ENCODE measurements around the gene TXK. TPM values are rescaled to one million over a fixed set of nuclear protein-coding genes. Genes with fewer than 3 reads are reported as not detected.

TXK gene
- total RNA-seq, 1 experiment from 2014 or later: 1.7 TPM

- intact Hi-C loops (cut with micrococcal nuclease; ENCODE audit: unreplicated experiment): loop anchor here (1.0 to 2.0 kb wide), 2 partner anchors 9 to 63 kb away; partner anchors contain the start of genes CNGA1 and NIPAL1
These were observed 54.1 kb downstream of the TXK start for GRCh38 chr4:48079972-48080391.

DNA sequence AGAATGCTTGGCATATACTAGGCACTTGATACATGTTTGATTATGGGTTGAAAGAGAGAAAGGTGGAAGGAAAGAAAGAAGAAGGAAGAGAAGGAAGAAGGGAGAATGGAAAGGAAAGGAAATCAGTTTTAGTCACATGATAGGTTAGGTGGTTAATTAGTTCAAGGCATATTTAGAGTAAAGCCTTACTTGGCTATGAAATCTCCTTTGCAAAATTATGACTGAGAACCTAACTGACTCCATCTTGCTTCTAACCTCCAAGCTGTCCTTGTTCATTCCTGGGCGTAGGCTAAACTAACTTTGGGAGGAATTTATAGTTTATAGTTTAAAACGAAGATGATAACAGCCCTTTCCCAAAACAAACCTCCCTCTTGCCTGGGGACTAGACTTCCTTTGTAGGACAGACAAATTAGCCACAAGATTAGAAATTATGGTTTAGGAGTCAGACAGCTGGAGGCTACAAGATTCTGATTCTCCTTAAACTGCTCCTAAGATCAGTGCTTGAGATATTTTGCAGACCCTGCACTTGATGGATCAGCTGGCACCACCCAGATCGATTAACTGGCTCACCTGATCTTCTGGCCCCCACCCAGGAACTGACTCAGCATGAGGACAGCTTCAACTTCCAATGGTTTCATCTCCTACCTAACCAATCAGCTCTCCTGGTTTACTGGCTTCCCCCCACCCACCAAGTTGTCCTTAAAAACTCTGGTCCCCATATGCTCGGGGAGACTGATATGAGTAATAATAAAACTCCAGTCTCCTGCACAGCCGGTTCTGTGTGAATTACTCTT is 55.0 kb downstream of the TXK start:
- peaks cover 7% of the 10 kb centered on the region for H3K36me3 Mint-ChIP-seq (ENCODE audit: insufficient read depth, unreplicated experiment)
- TF ChIP-seq CTCF (IDR thresholded peaks at IDR 0.05; ENCODE audit: insufficient read depth in 1 of 2, low read depth in 1 of 2, low read length in 1 of 2, severe bottlenecking in 1 of 2, unreplicated experiment in 1 of 2): no peak
- Histone ChIP-seq H3K36me3 (ENCODE audit: control insufficient read depth, insufficient read depth, low read length) (no peaks in the 10 kb centered on the region), H3K9me3 (peaks cover 5% of the 10 kb centered on the region; the same call in 1 of the 2 replicates), H3K27me3 (replicated peaks; ENCODE audit: control insufficient read depth, insufficient read depth, low read length) (no peaks in the 10 kb centered on the region), H3K4me3 (ENCODE audit: low read depth, low read length) (no peak overlapping the region), H3K4me1 (peaks cover 59% of the 10 kb centered on the region)
- no peak for DNase-seq
- H3K4me3 Mint-ChIP-seq (ENCODE audit: unreplicated experiment): no peak overlapping the region
- peaks cover 15% of the 10 kb centered on the region for H3K9me3 Mint-ChIP-seq (ENCODE audit: unreplicated experiment)
- ChIA-PET CTCF (no interaction called here), POLR2A (no interaction called here)
- no peaks in the 10 kb centered on the region for H3K27me3 Mint-ChIP-seq (ENCODE audit: insufficient read depth, unreplicated experiment)
- peaks cover 51% of the 10 kb centered on the region for H3K4me1 Mint-ChIP-seq (ENCODE audit: low read depth, unreplicated experiment)
- intact Hi-C loops (cut with micrococcal nuclease; ENCODE audit: unreplicated experiment): no loop called here
- H3K27ac Mint-ChIP-seq (ENCODE audit: unreplicated experiment): peak overlapping the region; percentile 89
- BruUV-seq (replicated peaks): no TSS peak

More at GRCh38 chr4:48079972-48080391, 54.1 kb downstream of the TXK start:
- Histone ChIP-seq H3K36me3 (ENCODE audit: control insufficient read depth, insufficient read depth, low read length) (no peaks in the 10 kb centered on the region), H3K9me3 (peaks cover 5% of the 10 kb centered on the region; the same call in 1 of the 2 replicates), H3K27me3 (replicated peaks; ENCODE audit: control insufficient read depth, insufficient read depth, low read length) (no peaks in the 10 kb centered on the region), H3K4me1 (peaks cover 54% of the 10 kb centered on the region), H3K4me3 (ENCODE audit: low read depth, low read length) (no peak overlapping the region)
- BruUV-seq (replicated peaks): no TSS peak
- TF ChIP-seq CTCF (IDR thresholded peaks at IDR 0.05; ENCODE audit: insufficient read depth in 1 of 2, low read depth in 1 of 2, low read length in 1 of 2, severe bottlenecking in 1 of 2, unreplicated experiment in 1 of 2): no peak
- peaks cover 7% of the 10 kb centered on the region for H3K36me3 Mint-ChIP-seq (ENCODE audit: insufficient read depth, unreplicated experiment)
- ChIA-PET POLR2A (interaction anchor here (0.7 kb wide), 1 partner anchor 30 kb away, joined by 4 read pairs; no protein-coding TSS in a partner anchor), CTCF (no interaction called here)
- H3K27ac Mint-ChIP-seq (ENCODE audit: unreplicated experiment): peak overlapping the region; percentile 89
- peak overlapping the region; percentile 69 for H3K4me3 Mint-ChIP-seq (ENCODE audit: unreplicated experiment)
- peaks cover 42% of the 10 kb centered on the region for H3K4me1 Mint-ChIP-seq (ENCODE audit: low read depth, unreplicated experiment)
- DNase-seq: peak in 1 of 2 experiments; percentile 35
- peaks cover 15% of the 10 kb centered on the region for H3K9me3 Mint-ChIP-seq (ENCODE audit: unreplicated experiment)
- no peaks in the 10 kb centered on the region for H3K27me3 Mint-ChIP-seq (ENCODE audit: insufficient read depth, unreplicated experiment)

DNA sequence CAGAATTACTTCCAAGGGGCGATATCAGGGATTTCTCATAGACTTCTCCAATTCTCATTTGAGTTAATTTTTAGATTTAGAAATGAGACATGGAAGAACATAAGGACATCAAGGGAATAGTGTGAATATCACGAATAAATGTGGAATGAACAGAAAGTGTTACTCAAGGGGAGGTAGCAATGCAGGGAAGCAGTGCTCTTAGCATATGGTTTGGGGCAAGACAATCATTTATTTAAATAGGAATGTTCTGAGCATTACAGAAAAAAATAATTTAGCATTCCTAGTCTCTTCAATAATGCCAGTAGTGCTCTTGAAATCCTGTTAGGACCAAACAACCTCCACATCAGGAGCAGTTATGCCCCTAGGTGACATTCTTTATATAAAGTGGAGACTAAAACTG is 55.6 kb downstream of the TXK start:
- no peak overlapping the region for H3K27ac Mint-ChIP-seq (ENCODE audit: unreplicated experiment)

More for the DNA sequence above, 55.6 kb downstream of the TXK start:
- no peak for TF ChIP-seq CTCF (IDR thresholded peaks at IDR 0.05; ENCODE audit: insufficient read depth in 1 of 2, low read depth in 1 of 2, low read length in 1 of 2, severe bottlenecking in 1 of 2, unreplicated experiment in 1 of 2)
- H3K36me3 Mint-ChIP-seq (ENCODE audit: insufficient read depth, unreplicated experiment): peaks cover 7% of the 10 kb centered on the region
- intact Hi-C loops (cut with micrococcal nuclease; ENCODE audit: unreplicated experiment): no loop called here
- H3K4me3 Mint-ChIP-seq (ENCODE audit: unreplicated experiment): no peak overlapping the region
- Histone ChIP-seq H3K36me3 (ENCODE audit: control insufficient read depth, insufficient read depth, low read length) (no peaks in the 10 kb centered on the region), H3K9me3 (peaks cover 5% of the 10 kb centered on the region; the same call in 1 of the 2 replicates), H3K4me3 (ENCODE audit: low read depth, low read length) (no peak overlapping the region), H3K4me1 (peaks cover 62% of the 10 kb centered on the region), H3K27me3 (replicated peaks; ENCODE audit: control insufficient read depth, insufficient read depth, low read length) (no peaks in the 10 kb centered on the region)
- CTCF ChIA-PET: no interaction called here
- DNase-seq: no peak
- no TSS peak for BruUV-seq (replicated peaks)
- H3K9me3 Mint-ChIP-seq (ENCODE audit: unreplicated experiment): peaks cover 12% of the 10 kb centered on the region
- peaks cover 51% of the 10 kb centered on the region for H3K4me1 Mint-ChIP-seq (ENCODE audit: low read depth, unreplicated experiment)
- H3K27me3 Mint-ChIP-seq (ENCODE audit: insufficient read depth, unreplicated experiment): no peaks in the 10 kb centered on the region
- POLR2A ChIA-PET: no interaction called here
